Hematopoietic multipotent progenitor cell treated with erythropoietin and hydrocortisone succinate and interleukin-3 and kit ligand, for 15 days (in vitro differentiated cells): ENCODE measurements around the gene GPR153.

Experiments used
- DNase-seq: peaks from one replicate; pipeline ENCODE4 v3.0.0-alpha.2; 2015; ENCODE audit warnings: low spot score

GPR153 gene

DNA sequence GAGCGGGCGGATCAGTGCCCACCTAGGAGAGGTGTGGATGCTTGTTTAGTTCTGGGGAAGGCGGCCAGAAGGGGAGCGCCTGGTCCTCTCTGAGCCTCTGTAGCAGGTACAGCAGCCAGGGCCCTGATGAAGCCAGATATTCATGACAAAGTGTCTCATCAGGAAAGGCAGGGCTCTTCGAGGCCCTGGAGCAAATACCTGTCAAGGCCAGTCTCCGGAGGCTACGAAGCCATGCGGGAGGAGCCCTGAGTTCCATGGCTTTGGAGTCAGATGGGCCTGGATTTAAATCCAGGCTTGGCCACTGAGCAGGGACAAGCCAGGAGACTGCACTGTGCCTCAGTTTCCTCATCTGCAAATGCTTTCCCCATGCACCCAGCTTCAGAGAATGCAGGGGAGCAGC, 25.4 kb upstream of the GPR153 start:
- DNase-seq, result no peak

DNA sequence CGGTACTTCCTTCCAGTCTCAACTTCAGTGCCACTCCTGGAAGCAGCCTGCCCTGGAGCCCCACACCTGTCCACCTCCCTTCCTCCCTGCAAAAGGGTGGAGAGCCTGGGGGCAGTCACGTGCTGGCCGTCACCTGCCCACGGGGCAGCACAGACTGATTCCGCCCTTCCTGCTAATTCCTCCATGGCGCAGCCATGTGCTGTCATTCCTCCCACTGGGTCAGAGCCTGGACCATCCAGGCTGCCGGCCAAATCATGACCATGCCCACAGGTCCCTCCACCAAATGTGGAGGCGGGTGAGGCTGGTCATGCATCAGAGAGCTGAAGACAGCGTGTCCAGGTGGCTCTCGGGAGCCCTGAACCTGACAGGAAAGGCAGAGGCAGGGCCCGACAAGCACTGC, 24.4 kb upstream of the GPR153 start:
- DNase-seq, result no peak

DNA sequence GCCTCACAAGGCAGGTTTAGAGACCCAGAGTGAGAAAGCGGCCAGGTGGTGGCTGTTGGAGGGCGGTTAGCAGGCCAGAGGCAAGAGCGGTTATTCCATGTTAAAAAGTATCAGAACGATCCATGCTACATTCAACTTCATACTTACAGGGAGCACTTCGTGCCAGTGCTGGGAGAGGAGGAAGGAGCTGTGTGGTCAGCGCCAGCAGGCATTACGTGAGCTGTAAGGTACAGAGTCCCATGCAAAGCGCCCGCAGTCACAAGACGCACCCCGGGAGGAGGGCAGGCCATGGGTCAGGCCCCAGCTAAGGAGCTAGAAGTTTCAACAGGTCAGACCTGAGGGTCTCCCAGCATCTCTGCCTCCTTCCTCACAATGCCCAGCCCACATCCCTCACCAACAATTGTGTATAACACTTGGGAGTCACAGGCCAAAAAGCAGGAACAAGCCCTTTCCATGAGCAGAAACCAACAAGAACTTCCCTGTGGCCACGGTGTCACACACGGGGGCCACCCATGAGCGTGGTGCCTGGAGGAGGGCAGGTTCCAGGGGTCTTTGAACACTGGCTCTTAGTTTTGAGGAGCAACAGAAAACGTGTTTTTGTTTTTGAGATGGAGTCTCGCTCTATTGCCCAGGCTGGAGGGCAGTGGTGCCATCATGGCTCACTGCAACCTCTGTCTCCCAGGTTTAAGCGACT, 21.8 kb upstream of the GPR153 start:
- DNase-seq, result no peak

DNA sequence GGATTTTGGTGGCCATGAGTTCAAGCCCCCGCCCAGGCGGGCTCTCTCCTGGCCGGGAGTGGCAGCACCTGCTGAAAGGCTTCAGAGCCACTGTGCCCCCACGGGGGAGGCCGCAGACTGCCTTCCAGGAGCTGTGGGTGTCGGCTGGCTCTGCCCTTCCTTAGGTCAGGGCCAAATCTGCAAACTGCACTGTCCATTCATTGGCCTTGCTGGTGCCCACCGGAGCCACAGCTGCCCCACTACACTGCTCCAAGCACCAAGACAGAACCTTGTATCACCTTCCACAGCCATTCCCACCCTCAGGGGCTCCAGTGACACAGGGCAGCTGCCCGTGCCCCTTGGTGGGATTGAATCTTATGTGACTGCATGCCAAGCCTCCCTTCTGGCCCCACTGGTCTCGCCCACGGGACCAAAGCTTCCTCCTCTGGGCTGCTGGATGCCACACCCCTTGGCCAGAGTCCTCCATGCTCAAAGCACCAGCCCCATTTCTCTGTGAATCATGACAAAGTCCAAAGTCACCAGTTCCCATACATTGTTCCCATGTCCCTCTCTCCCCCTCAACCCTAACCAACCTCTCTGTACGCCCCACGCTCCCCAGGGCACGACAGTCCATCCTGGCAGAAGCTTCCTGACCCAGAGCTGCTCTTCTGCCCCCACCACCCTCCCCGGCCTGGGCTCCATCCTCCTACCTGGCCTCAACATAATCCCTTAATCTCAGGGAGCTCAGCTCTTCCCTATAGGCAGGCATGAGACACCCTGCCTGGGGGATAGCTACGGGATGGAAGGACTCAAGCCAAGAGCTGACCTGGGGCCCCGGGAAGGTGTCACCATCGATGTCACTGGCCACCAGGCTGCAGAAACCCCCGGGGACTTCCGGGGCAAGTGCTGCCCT, 20.9 kb upstream of the GPR153 start:
- no peak for DNase-seq

DNA sequence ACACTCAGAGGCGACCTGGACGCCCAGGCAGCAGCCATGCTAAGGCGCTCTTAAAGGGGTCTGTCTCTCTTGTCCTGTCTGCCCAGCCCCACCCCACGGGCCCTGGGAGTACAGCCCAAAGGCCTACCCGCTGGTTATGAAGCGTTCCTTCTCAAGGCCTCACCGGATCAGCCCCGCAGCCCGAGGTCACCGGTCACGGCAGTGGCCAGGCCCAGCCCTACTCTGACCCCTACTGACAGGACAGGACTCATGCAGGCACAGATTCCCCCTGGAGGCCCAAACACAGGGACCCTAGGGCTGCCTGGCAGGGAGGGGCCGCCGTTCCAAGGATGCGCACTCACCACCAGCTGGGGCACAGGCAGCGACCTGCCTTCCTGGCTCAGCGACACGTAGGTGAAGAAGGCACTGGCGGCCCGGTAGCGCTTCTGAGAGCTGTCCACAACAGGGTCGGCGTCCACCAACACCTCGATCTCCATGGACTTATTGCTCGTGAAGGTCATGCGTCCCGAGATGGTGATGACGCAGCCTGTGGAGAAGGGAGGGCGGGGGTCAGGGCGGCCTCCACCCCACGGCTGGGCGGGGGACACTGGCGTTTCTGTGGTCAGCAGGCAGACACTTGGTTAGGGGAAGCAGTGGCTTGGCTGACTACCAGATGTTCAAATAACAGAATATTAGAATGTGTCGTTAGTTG, 20.0 kb upstream of the GPR153 start:
- DNase-seq, result no peak

DNA sequence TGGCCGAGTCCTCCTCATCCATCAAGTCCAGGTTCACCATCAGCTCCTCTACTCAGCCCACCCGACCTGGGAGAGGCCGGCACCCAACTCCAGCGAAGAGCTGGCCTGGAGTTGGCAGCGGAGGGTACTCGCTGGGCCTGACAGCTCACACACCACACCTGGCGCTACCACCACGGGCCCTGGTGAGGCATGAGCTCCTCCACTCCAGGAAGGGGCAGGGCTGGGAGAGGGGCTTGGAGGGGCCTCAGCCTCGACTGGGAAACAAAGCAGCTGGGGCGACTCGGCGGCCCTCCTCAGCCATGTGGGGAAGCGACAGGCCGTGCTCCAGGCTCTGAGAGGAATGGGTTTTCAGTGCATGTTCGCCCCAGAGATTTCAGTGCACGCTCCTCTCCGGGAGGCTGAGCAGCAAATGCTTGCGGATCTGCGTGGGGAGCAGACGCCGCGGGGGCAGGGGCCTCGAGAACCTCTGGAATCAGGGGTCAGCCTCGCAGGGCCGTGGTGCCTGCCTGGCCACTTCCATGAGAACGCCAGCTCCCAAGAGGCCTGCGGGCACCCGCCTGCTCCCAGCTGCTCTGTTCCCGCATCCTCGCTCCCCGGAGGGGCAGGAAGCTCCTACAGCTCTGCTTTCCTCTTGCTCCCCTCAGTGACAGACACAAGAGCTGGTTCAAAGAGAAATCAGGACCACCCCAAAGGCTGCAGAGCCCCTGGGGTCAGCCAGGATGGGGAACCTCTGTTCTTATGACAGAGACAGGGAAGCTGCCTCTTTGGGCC, 18.9 kb upstream of the GPR153 start:
- DNase-seq, result no peak

DNA sequence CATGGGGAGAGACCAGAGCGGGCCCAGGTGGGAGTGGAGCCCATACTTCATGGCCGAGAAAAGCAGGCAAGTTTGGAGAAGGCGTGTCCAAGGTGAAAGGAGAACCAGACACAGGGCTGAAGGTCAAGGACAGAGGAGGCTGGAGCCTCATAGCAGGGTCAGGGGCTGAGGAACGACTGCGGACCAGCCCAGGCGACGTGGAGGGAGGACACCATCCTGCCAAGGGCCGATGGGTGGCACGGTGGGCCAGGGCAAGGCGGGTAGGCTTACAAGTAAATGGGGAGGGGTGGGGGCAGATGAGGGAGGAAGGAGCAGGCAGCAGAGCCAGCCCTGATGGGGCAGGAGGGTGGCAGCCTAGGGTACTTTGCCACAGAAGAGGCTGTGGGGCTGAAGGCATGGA, 18.2 kb upstream of the GPR153 start:
- no peak for DNase-seq

DNA sequence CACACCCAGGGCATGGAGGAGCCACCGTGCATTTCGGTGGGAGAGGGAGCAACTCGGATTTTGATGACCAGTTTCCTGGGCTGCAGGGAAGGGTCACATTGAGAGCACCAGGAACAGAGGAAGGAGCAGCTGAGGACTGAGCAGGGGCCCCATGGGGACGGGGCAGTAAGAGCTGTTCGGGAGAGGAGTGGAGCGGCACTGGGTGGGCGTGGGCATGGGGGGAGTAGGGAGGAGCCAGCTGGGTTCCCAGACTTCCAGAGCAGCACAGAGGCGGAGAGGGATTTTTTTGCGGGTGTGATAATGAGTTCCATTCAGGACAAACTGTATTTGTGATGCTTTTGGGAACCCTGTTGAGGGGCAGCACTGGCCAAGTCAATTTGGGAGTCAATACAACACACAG, 17.4 kb upstream of the GPR153 start:
- no peak for DNase-seq

DNA sequence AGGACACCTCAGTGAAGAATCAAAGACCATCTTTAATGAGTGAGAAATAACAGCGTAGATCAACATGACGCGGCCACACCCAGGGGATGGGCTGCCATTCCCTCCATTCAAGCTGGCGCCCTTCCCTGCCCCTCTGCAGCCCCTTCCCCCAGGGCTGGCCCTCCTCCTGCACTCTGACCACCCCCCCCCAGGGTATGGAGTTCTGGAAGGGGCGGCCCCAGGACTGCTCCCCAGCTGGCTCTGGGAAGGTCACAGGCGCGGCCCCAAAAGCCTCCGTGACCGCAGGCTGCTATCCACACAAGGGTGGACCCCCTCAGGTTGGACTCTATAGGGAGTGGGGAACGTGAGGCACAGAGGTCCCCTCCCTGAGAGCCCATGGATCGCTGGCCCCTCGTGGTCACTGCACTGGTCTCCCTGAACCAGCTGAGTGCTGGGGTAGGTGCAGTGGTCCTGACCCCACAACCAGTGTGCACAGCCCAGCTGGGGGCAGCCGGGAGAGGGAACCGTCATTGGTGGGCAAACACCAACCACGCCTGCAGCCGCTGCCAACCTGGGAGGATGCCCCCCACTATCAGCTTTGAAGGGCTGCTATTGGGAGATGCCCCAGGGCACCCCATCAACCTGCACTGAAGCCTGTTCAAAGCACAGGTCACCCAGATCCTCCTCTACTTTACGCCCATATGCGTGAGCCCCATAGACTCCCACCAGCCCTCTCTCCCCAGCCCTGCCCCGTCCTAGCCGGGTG, 16.1 kb upstream of the GPR153 start:
- DNase-seq, result no peak

DNA sequence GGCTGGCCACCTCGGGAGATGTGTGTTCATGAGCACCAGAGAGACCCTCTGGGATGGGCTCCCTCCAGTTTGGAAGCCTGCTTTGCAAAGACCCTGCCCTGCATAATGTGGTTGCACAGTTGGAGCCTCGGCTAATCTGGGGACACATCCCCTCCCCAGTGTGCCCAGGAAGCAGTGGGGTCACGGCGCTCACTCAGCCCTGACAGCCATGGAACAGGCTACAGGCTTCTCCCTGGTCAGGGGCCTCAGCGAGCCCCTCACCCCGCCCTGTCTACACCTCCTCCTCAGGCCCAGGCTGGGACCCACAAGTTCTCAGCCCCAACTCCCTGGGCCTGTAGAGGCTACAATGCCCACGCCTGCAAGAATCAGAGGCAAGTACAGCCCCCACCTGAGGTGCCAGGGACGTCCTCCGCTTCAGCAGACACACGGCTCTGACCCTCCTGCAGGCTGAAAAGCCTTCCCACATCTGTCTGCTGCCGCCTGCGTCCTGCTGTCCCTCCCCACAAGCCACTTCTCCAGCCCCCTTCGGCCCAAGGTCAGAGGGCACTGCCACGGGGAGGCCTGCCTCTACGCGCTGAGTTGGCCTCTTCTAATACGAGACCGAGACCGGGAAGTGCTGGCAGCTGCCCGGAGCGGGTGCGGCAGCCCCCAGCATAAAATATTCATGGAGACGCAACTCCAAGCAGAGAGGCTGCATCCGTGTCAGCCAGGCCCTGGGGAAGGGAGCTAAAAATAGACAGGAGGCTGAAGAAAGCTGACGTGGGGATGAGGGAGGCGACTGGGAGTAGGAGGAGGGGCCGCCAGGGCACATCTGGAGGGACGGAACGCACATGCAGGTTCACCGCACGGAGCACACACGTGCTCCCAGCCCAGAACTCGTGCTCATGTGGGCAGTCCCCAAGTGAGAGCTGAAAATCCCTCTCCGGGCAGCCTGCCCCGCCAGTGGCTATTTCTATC, 15.2 kb upstream of the GPR153 start:
- DNase-seq, result no peak

DNA sequence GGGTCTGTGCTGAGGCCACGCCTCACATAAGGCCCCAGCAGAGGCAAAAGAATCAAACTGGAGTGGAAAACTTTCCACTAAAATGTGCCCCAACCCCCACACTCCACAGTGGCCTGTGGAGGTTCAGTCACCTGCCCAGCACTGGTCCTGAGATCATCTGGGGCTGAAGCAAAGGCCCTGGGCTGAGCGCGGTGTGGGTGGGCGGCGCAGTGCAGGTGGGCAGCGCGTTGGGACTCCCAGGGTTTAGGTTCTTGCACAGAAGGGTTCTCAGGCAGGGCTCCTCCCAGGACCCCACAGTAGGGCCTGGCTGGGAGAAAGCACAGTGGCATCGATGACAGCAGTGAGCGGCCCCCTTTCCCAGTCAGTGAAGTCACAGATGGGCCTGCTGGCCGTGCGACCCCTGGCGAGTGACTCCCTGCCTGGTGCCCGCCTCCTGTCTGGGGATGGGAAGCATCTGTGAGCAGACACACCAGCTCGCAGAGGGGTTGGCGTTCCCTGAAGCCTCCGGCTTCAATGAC, 13.8 kb upstream of the GPR153 start:
- no peak for DNase-seq

DNA sequence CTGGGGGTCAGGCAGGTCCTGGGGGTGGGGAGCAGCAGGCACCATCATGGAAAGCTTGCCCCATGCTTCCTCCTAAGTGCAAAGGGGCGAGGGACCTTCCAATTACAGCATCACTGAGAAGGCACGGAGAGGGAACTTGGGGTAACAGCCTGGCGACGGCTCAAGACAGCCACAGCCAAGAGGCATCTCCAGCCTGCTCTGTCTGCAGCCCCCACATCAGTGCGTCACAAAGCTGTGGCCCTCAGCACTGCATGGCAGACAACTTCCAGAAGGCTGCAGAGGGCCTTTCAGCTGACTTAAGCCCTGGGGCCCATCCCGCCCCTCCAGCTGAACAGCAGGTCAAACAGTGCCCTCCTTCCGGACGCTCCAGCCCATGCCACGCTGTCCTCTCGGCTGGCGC, 13.2 kb upstream of the GPR153 start:
- DNase-seq, result no peak

DNA sequence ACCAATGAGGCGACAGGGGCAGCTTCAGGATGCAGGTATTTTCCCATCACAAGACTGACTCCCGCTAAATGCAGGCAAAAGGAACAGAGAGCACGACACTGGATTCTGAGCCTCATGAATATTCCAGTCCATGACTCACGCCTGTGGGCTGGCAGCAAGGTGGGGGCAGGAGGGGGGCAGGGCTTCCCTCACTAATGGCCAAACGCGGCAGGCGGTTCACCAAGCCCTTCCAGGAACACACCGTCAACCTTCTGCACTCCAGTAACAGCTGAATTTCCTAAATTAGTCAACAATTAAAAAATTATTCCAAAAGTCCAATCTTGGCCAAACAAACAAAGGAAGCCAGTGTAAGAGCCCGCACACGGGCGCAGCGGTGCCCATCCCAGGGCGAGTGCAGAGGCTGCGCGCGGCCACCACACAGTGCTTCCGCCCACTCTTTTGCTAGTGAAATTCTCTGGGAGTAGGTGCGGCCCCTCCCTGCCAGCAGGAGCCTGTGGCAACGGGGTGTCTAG, 12.5 kb upstream of the GPR153 start:
- DNase-seq, result no peak

DNA sequence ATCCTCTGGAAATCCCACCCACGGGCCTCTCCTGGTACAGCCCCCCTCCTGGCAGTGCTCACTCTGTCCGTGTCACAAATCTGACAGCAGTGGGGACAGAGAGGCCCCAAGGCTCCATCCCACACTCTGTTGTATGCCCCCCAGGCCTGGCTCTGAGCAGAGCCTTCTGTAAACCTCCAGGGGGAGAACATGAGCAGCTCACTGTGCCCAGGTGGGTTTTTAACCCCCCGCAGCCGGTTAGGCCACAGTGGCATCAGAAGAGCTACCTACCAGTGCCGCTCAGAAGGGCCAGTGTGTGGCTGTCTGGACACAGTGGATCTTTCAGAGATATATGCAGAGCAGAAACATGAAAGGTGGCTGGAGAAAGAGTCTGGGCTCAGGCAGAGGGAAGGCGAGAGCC, 12.0 kb upstream of the GPR153 start:
- DNase-seq, result no peak

DNA sequence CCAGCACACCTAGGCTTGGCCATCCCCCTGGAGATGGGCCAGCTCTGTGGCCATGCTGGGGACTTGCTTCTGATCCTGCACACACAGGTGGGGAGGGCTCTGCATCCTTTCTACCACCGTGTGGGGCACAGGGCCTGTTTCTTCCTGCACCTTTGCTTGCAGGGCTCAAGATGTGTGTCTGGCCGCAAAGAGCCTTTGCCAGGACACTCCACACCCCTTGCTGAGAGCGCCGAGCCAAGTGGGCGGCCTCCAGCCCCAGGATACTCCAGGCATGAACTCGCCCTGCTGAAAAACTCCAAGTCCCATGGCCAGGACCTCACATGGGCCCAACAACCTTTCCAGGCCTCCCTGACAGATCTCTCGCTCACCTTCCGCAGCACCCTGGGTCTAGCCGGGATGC, 11.6 kb upstream of the GPR153 start:
- DNase-seq, result no peak

DNA sequence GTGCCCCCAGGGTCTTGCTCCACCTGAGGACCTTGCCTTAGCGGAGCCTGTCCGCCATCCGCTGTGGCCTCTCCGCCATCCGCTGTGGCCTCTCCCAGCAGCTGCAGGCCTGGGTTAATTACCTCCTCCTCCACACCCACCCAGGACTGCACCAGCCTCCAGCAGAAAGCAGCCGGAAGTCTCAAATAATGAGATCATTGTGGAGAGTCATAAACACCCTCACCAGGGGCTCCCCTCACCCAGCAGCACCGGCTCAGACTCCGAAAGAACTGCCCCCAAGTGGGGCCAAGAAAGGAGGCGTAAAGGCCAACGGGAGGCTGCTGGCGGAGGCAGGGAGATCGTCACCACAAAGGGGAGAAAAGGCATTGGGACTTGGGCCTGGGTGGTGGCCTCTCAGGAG, 10.7 kb upstream of the GPR153 start:
- no peak for DNase-seq

DNA sequence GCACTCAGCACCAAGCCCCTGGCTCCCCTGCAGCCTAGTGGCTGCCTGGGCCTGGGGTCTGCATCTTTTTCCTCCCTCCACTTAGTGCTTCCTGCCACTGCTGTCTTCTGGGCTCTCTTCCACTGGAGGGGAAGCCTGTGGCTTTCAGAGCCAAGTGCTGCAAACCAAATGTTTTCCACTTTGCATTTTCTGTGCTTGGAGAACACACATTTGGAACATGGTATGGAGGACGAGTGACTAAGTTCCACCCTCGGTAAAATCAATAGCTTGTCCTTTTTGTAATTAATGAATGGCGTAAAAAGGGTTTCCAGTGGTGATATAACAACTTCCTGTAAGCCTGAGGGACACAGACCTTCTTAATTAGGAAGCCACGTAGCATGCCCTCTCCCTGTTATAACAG, 10.1 kb upstream of the GPR153 start:
- DNase-seq, result no peak

DNA sequence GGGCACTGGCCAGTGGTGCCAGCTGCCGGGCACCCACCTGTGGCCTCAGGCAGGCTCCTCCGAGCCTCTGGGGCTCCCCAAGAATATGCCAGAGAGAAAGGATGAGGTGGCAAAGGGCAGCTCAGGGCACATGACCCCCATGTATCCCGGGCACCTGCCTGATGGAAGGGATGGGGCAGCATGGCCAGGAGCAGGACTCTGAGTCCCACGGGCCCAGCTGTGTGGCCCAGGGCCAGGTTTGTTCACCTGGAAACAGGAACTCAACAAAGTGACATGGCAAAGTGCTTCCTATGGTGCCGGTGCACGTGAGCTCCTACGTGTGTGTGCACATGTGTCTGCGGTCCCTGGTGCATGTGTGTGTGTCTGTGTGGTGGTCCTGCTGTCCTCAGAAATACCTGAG, 9.5 kb upstream of the GPR153 start:
- DNase-seq, result no peak

DNA sequence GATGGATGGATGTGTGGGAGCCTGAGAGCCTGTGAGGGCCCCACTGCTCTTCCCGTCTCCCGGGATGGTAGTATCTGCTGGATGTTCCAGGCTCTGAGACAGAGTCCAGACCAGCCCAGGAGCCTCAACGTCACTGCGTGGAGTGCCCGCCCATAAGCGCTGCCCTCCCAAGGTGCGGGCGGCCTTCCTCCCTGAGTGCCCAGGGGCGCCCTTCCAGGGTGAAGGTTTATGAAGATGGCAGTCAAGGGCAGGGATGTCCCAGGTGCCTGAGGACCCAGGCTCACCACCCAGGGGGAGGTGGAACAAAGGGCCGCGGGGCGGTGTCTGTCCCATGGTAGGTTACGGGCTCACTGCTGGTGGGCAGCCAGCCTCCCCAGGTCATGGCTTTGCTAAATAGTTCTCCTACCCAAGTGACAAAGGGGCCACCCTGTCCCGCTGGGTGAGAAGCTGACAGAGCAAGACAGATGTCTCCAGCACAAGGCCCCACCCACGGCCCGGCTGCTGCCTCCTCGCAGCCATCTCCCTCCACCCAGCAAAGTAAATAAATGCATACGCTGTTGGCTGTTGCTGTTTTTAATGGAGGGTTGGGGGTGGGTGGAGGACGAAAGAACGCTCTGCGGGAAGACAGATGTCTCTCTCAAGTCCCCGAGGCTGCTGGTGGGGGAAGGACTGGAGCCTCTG, 9.0 kb upstream of the GPR153 start:
- no peak for DNase-seq
